NCI-H2196 treated with DMSO at 0.1 percent for 48 hours (cell line): ENCODE data around the gene EDDM13.
"Not testable (repeated sequence)": the region's sequence is repeated elsewhere in the genome, so short reads cannot be mapped to it uniquely, and the experiment has no call there.

Source experiments
- DNase-seq: peaks from one replicate; lab custom pipeline; 2025; ENCODE audit not compliant: unreplicated experiment; lab: John Stamatoyannopoulos, UW

The EDDM13 gene

DNA sequence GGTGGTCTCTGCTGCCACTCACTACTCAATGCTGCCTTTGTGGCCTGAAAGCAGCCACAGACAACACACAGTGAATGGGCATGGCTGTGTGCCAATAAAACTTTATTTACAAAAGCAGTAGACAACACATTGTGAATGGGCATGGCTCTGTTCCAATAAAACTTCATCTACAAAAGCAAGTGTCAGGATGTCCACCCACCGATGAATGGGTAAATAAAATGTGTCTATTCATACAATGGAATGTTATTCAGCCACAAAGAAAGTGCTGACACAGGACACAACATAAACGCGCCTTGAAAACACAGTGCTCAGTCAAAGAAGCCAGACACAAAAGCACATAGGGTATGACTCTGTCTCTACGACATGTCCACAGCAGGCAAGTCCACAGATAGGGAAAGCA, 22.0 kb downstream of the EDDM13 start:
- peak; percentile 11 for DNase-seq

DNA sequence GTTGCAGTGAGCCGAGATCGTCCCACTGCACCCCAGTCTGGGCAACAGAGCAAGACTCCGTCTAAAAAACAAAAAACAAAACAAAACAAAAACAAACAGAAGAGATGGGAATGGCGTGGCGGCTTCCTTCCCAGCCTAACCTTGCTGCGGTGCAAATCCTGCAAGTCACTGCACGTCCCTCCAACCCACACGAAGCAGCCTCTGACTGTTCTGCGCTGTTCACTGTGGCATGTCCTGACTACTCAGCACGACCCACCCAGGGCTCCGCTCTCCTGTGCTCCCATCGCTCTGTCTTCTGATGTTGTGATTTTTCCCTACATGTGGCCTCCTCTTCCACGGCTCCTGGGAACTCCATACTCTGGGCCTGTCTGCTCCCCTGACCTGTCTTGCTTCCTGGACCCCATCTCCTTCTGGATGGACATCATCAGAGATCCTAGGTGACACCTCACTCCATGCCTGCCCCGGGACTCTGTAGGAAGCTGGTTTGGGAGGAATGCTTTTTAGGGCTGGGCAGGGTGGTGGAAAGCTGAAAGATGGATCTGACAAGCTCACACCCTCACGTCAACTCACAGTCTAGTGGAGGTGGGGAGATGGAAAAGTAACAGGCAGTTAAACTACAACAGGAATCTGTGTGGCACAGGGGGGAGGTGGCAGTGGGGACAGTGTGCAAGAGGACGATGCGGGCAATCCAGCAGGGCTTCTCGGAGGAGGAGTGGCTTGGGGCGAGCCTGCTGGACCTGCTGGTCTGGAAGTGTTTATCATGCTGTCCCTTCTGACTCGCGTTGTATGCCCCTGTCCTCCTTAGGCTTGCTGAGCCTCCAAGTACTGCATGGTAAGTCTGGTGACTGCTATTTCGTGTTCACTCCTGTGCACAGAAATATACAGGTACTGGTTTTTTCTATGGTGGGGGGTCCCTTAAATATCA, 23.2 kb downstream of the EDDM13 start:
- DNase-seq = no peak

DNA sequence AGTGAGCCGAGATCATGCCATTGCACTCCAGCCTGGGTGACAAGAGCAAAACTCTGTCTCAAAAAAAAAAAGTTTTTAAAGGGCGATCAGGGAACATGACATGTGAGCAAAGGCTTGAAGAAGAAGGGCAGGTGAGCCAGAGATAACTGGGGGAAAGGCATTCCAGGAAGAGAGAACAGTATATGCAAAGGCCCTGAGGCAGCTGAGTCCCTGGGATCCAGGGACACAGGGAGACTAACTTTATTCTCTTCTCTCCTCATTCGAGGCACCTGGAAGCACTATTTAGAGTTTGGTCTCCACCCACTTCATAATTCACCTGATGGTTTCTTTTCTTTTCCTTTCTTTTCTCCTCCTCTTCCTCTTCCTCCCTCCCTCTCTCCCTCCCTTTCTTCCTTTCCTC, 24.5 kb downstream of the EDDM13 start:
- DNase-seq = no peak

DNA sequence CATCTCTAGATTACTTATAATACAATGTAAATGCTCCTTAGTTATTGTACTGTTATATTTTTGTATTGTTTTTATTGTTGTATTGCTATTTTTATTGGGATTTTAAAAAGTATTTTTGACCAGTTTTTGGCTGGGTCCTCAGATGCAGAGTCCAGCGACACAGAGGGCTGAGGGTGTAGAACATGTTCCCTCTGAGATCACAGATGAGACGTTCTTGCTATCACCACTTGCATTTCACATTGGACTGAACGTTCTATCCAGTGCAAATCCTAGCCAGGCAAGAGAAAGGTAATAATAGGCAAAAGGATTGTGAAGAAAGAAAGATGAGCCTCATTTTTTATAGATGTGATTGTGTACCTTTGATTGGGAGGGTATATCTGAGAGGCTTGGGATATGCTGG, 27.1 kb downstream of the EDDM13 start:
- no peak for DNase-seq

DNA sequence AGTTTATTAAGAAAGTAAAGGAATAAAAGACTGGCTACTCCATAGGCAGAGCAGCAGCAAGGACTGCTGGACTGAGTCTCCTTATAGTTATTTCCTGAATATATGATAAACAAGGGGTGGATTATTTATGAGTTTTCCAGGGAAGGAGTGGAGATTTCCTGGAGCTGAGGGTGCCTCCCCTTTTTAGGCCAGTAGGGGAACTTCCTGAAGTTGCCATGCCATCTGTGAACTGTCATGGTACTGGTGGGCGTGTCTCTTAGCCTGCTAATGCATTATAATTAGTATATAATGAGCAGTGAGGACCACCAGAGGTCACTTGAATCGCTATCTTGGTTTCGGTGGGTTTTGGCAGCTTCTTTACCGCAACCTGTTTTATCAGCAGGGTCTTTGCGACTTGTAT, 28.6 kb downstream of the EDDM13 start:
- no peak for DNase-seq

DNA sequence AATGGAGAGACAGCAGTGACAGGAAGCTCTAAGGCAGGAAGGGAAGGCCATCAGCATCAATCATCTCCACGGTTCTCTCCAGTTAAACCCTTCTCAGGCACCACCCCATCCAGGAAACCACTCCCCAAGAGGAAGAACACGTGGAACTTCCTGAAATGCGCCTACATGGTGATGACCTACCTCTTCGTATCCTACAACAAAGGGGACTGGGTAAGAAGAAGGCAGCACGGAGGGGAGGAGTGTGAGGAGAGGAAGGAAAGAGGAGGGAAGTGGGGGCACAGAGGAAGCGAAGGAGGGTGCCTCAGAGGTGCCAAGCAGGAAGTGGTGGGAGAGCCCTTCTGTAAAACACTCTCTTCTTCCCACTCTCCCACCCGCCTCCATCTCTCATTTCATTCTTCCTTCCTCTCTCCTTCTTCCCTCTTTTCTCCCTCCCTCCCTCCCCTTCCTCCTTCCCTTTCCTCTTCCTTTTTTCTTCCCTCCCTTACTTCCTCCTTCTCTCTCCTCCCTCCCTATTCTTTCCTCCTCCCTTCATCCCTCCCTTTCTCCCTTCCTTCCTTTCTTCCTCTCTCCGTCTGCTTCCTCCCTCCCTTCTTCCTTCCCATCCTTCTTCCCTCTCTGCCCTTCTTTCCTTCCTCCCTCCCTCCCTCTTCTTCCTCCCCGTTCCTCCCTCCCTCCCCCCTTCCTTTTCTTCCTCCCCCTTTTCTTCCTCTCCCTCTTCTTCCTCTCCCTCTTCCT, 29.5 kb downstream of the EDDM13 start:
- no peak for DNase-seq

DNA sequence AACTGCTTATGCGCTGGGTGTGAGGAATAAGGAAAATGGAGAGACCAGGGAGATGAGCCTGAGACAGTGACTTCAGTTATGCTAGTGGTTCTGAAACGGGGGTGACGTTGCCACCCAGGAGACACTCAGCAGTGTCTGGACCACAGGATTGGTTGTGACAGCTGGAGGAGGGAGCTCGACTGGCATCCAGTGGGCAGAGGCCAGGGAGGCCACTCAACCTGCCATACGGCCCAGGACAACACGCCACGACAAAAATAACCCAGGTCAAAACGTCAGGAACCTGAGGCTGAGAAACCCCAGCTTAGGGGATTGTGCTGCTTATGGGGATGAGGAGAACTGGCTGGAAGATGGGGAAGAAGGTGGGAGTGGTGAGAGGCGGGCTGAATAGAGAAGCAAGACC, 31.7 kb downstream of the EDDM13 start:
- DNase-seq = no peak

DNA sequence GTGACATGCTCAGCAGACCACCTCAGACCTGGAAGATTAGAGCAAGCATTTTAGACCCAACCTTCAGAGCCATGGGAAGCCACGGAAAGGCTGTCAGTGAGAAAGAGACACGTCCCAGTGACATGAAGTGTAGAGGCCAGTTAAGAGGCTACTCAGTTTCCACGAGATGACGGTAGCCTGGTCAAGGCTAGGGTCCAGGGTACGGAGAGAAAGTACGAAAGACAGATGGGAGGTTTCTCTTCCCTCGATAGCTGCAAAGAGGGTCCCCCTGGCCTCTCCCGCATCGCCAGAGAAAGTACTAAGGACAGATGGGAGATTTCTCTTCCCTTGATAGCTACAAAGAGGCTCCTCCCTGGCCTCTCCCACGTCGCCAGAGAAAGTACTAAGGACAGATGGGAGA, 33.5 kb downstream of the EDDM13 start:
- no peak for DNase-seq

DNA sequence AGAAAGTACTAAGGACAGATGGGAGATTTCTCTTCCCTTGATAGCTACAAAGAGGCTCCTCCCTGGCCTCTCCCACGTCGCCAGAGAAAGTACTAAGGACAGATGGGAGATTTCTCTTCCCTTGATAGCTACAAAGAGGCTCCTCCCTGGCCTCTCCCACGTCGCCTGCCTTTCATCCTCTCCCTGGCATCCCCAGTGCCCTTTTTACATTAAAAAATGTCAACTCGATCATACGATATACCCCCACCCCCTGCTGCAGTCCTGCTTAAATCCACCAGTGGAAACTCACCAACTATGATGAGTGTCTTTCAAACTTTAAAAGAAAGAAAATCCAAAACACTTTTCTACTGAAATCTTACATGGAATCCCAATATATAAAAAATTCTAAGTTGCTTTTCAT, 34.5 kb downstream of the EDDM13 start:
- not testable (repeated sequence) for DNase-seq

DNA sequence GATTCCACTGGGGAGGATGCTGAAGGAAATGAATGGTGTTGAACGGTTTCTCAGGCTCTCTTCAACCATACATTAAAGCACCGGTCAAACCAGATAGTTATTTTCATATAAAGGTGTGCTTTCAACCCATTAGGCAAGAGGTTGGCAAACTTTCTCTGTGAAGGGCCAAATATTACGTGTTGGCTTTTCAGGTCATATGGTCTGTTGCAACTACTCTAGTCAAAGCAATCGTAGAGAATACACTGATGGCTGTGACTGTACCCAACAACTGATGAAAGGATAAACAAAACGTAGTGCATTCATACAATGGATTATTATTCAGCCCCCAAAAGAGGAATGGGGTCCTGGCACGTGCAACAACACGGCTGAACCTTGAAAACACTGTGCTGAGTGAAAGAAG, 36.2 kb downstream of the EDDM13 start:
- no peak for DNase-seq

DNA sequence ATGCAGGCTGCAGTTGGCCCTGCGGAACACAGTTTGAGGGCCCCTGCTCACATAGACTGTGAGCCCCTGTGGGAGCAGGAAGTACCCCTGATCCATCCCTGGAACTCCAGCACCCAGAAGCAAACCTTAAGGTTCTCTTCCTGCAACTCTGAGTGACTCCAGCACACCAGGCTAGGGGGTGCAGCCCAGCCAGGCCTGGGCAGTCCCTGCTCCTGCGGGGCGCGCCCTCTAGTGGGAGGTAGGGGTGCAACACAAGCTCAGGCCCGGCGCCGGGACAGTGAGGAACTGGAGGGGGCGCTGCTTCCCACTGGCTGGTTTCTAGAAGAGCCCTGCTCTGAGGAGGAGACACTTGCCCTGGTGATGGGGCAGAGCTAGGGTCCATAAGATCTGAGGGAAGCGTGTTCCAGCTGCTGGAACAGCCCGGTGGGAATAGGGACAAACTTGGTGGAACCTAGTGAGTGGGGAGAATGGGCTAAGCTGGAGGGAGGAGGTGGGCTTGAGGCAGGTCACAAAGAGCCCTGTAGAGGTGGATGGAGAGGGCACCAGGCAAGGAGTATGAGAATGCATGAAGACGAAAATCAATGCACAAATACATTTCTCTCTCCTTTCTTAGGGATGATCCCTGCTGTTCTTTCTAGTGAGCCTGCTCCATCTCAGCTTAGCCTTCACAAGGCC, 37.1 kb downstream of the EDDM13 start:
- DNase-seq = peak; percentile 13

DNA sequence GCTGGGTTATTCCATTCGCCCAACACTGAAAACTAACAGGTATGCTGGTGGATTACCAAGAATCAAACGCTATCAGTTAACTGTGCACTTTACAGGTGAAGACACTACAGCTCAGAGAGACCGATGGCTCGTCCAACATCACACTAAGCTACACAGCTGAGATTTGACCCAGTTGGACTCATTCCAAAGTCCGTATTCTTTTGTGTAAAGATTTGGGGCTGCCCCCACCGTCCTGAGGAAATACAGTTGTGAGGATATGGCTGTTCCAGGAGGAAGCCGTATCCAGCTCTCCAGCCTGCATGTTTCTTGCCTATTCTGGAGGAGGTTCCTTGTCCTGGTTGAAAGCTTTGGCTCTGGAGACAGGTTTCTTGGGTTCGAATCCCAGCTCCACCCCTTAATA, 37.9 kb downstream of the EDDM13 start:
- DNase-seq = no peak

DNA sequence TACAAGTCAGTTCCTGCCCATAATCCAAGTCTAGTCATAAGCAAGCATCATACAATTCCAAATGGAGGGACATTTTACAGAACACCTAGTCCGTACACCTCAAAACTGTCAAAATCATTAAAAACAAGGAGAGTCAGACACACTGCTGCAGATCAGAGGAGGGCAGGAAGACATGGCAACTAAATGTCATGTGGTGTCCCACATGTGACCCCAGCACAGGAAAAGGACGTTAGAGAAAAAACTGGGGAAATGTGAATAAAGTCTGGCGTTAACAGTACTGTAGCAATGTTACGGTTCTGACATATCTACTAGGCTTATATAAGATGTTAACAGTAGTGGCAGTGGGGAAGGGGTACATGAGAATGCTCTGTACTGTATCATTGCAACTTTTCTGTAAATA, 39.8 kb downstream of the EDDM13 start:
- DNase-seq = no peak

DNA sequence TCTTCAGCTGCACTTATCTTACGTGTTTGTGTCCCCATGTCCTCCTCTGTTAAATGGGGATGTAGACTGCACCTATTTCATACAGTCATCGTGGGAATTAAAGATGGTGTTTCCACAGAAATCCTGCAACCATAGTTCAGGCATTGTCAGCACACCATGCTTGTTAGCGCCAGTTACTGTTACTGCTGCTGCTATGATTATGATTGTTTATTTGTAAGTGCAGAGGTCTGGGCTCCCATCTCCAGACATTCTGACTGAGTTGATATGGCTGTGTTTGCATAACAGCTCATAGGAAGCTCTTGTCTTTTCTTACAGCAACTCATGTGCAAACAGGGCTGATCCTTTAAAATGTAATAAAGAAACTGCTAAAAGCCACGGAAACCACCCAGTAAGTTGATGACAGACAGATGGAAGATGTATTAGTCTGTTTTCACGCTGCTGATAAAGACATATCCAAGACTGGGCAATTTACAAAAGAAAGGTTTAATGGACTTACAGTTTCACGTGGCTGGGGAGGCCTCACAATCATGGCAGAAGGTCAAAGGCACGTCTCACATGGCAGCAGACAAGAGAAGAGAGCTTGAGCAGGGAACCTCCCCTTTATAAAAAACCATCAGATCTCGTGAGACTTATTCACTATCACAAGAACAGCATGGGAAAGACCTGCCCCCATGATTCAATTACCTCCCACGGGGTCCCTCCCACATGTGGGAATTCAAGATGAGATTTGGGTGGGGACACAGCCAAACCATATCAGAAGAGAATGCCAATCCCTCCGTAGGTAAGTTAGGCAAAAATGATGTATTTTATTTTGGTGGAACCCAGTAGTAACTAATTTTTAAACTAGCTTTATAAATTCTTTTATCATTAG, 40.5 kb downstream of the EDDM13 start:
- no peak for DNase-seq

DNA sequence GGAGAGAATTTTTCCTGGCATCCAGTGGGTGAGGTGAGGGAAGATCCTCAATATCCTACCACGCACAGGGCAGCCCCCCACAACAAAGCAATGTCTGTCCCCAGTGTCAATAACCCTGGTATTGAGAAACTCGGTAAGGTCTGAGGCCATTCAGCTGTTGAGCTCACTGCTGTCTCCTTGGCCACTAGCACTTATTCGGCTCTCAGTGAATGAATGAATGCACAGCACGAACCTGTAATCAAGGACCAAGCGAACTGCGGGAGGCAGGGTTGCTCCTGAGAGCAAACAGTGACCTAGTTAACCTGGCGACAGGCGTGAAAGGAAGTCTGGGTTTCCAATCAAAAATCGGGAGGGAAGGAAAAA, 41.5 kb downstream of the EDDM13 start:
- peak; percentile 38 for DNase-seq

DNA sequence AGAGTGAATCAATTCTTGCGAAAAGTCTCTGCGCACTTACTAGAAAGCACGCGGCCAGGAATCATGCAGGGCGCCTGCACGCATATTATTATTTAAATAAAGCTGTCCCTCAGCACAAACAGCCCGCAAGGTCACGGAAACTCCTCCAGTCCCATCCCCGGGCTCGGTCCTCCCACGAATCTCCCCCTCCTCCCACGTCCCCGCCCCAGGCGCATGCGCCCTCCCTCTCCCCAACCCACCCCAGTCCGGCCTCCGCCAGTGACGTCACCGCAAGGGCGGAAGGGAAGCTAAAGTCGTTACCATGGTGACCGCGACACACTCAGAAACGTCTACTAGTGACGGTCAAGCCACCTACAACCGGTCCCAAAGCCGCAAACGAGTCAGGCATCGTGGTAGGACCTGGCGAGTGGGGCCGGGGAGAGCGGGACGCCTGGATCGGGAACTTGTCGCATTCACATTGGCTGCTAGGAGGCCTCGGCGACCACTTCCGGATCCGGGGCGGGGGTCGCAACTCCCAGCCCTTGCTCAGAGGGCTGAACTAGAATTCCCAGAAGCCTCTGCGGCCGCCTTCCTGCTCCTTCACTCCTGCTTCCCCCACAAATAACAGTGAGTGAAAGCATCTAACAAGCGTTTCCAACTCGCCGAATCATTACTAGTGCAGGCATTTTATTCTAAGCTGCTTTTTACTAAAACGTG, 42.0 kb downstream of the EDDM13 start, which contains the start of gene ZSCAN5A:
Gene ZSCAN5A (minus strand): TSS at position 459 of the 696 bp plus-strand sequence. CDS start 89,793 bp downstream, outside the sequence.
- peak; percentile 93 for DNase-seq

DNA sequence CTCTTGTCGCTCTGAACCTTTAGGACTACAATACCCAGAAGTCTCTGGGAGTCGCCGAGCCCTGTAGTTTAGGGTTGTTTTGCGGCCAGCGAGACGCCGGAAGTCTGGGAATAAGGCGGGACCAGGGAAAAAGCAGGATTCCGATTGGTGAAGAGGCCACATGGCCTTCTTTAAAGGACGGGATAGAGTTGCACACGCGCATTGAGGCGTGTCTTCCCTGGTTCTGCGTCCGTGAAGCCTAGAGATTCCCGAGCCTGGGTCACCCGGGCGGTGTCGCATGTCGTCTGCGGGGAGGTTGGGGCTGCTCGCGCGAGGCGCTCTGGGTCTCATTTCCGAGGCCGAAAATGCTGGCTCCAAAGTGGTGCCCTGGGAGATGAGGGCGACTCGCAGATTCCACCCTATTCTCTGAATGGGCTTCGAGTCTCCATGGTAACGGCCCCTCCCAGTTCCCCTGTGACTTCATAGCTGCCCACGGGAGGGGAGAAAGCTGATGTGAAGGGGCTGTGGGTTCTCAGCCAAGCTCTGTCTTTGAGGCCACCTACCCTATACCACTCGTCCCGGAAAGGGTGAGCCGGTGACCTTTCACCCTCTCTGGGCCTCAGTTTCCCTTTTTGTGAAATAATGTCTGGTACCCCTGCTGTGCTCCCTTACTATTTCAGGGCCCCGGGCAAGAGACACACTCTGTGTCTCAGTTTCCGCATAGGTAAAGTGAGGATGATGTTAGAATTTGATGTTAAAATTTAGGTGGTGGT, 42.7 kb downstream of the EDDM13 start:
- DNase-seq = peak; percentile 93

DNA sequence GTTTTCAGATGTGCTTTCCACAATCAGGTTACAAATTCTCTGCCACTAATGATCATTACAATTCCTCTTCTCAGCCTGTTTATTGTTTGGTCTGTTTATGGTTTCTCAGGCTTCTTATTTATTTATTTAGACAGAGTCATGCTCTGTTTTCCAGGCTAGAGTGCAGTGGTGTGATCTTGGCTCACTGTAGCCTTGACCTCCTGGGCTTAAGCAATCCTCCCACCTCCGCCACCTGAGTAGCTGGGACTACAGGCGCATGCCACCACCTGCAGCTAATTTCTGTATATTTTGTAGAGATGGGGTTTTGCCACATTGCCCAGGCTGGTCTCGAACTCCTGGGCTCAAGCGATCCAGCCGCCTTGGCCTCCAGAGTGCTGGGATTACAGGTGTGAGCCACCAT, 44.2 kb downstream of the EDDM13 start:
- no peak for DNase-seq

DNA sequence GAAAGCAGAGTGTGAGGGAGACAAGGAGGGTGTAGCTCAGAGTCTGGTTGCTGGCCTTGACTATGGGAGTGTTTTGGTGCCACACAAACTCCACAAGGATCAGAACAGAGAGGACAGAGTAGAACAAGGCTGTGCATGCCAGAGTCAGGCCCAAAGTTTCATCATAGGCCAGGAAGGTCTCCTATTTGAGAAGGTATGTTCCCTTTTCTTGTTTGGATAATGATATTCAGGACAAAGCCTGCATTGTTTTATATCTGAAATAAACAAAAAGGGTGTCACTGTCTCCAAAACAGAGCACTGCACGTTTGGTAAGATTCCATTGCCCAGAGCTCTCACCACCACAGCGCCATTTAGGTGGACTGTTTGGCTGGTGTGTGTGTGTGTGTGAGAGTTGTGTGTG, 45.2 kb downstream of the EDDM13 start:
- DNase-seq = no peak
